Chondrocyte (in vitro differentiated cells): Measurements from ENCODE around the gene CHSY1. TPM values are rescaled to one million over a fixed set of nuclear protein-coding genes. Genes with fewer than 3 reads are reported as not detected.

Experiments
- DNase-seq: peaks from one replicate; pipeline ENCODE4 v3.0.0; 2021; ENCODE audit warnings: mixed read lengths, low spot score
- H3K27ac Mint-ChIP-seq: one replicate; pipeline ENCODE4 v1.8.0; 2021; ENCODE audit warnings: mild to moderate bottlenecking, moderate library complexity, mixed read lengths; ENCODE audit not compliant: unreplicated experiment
- H3K27me3 Mint-ChIP-seq: 2 replicates; pipeline ENCODE4 v1.8.0; 2021; ENCODE audit warnings: low read depth, mixed read lengths
- H3K36me3 Mint-ChIP-seq: 2 replicates; pipeline ENCODE4 v1.8.0; 2021; ENCODE audit warnings: low read depth, mixed read lengths
- H3K4me1 Mint-ChIP-seq: 2 replicates; pipeline ENCODE4 v1.8.0; 2021; ENCODE audit warnings: low read depth, mild to moderate bottlenecking, mixed read lengths
- H3K4me3 Mint-ChIP-seq: one replicate; pipeline ENCODE4 v1.8.0; 2021; ENCODE audit warnings: mild to moderate bottlenecking, moderate library complexity, mixed read lengths; ENCODE audit not compliant: unreplicated experiment
- H3K9me3 Mint-ChIP-seq: 2 replicates; pipeline ENCODE4 v1.8.0; 2021; ENCODE audit warnings: low read depth, mixed read lengths
- CTCF ChIP-seq: fragments of 200-600 bp; sonication (generic); IDR thresholded peaks from 2 replicates; pipeline ENCODE4 v1.5.0; 2021; ENCODE audit warnings: antibody characterized with exemption, mild to moderate bottlenecking, moderate library complexity
- total RNA-seq: library from RNA; stranded (reverse); gene quantifications from 3 replicates; pipeline ENCODE4 v1.2.1, GENCODE V29; 2021

Gene CHSY1
- total RNA-seq, 1 donor from 2014 or later: 60.9 TPM

DNA sequence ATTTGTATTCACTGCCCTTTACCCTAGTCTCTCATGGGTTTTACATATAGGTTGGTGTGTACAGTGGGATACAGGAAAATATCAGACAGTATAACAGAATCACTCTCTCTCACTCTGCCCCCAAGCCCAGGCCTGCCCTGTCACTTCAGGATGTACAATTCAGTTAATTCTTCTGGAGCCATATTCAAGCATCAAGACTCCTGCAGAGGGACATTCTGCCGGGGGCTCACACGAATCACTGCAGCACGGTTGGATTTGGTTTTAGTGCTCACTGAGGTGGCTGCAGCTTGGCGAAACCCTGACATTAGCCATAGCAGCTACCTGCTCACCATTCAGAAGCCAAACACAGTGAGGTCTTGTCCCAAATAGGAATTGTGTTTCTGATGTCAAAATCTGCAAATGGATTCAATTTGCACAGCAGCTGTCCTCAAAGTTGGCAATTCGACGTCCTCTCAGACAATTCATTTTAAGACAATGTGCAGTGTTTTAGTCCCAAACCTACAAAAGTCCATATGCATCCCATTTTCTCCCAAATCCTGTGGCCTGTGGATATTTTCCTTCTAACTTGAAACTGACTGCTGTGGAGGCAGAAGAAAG is 82.9 kb downstream of the CHSY1 start:
- Mint-ChIP-seq H3K36me3 (peaks cover 12% of the 10 kb centered on the region), H3K4me3 (no peak overlapping the region), H3K4me1 (peaks cover 40% of the 10 kb centered on the region), H3K9me3 (peaks cover 24% of the 10 kb centered on the region), H3K27ac (peak overlapping the region; percentile 98), H3K27me3 (no peaks in the 10 kb centered on the region)
- no peak for DNase-seq
- TF ChIP-seq CTCF: no peak

DNA sequence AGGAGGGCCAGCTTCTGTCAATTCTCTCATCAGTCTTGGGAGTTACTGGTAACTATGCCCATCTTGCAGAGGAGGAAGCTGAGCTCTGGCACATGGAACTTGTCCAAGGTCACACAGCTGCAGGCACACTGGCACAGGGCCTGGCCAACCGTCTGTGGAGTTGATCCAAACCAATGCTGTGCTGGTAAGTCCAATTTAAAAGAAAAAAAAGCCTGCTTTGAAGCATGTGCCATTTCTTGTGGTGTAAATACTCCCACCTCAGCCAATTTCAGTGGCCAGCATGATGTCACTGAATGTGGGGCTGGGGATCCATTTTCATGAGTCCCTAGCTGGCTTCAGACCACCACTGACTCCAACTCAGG is 83.4 kb downstream of the CHSY1 start:
- TF ChIP-seq CTCF: no peak

DNA sequence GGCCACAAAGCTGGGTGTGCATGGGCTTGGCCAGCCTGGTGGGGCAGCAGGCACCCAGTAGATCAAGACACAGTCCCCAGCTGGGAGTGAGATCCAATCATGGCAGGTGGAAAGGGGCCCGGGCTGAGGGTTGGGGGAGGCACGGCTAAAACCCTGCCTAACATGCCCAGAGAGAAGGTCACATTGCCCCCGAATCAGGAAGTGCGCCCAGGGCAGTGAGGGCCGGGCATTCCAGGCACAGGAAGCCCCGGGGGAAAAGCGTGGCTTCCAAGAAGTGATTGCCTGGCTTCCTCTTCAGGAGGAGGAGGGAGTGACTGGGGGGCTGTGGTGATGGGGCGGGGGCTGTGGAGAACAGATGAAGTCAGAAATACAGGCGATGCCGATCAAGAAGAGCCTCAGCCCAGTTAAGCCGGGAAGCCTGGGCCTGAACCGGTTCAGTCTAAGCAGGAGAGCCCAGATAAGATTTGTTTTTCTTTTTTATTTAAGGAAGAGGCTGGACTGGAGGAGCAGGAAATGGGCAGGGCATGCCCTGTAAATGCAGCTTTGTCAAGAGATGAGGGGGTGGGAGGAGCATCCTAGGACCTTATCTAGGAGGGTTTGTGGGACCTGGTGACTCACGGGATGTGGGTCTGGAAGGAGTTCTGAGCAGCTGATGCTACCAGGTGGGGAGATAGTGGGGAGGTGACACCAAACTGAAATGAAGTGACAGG is 83.9 kb downstream of the CHSY1 start:
- TF ChIP-seq CTCF: peak; percentile 23
- H3K36me3 Mint-ChIP-seq: peaks cover 9% of the 10 kb centered on the region
- peak overlapping the region; percentile 53 for H3K4me3 Mint-ChIP-seq
- H3K4me1 Mint-ChIP-seq: peaks cover 40% of the 10 kb centered on the region
- H3K27ac Mint-ChIP-seq: peak overlapping the region; percentile 98
- DNase-seq: no peak
- no peaks in the 10 kb centered on the region for H3K27me3 Mint-ChIP-seq
- peaks cover 28% of the 10 kb centered on the region for H3K9me3 Mint-ChIP-seq

More for the DNA sequence above, 83.4 kb downstream of the CHSY1 start:
- Mint-ChIP-seq H3K27me3 (no peaks in the 10 kb centered on the region), H3K4me1 (peaks cover 40% of the 10 kb centered on the region), H3K4me3 (peak overlapping the region; percentile 53), H3K36me3 (peaks cover 9% of the 10 kb centered on the region), H3K9me3 (peaks cover 27% of the 10 kb centered on the region), H3K27ac (peak overlapping the region; percentile 98)
- no peak for DNase-seq

- TF ChIP-seq CTCF: no peak
- peaks cover 28% of the 10 kb centered on the region for H3K9me3 Mint-ChIP-seq
These were observed 84.5 kb downstream of the CHSY1 start for GRCh38 chr15:101167411-101167752.

GRCh38 chr15:101165905-101166471 is 85.9 kb downstream of the CHSY1 start:
- Mint-ChIP-seq H3K36me3 (peaks cover 9% of the 10 kb centered on the region), H3K4me3 (no peak overlapping the region), H3K4me1 (peaks cover 37% of the 10 kb centered on the region), H3K27me3 (no peaks in the 10 kb centered on the region), H3K9me3 (peaks cover 28% of the 10 kb centered on the region), H3K27ac (no peak overlapping the region)
- DNase-seq: no peak
- TF ChIP-seq CTCF: no peak

More at GRCh38 chr15:101167411-101167752, 84.5 kb downstream of the CHSY1 start:
- peaks cover 9% of the 10 kb centered on the region for H3K36me3 Mint-ChIP-seq
- no peak for DNase-seq
- peaks cover 40% of the 10 kb centered on the region for H3K4me1 Mint-ChIP-seq
- H3K27me3 Mint-ChIP-seq: no peaks in the 10 kb centered on the region
- peak overlapping the region; percentile 53 for H3K4me3 Mint-ChIP-seq
- H3K27ac Mint-ChIP-seq: peak overlapping the region; percentile 98
